Stomach (tissue), 9 donors: ENCODE measurements around the gene ASS1. TPM values are rescaled to one million over a fixed set of nuclear protein-coding genes. Genes with fewer than 3 reads are reported as not detected.

ENCODE experiments used
- DNase-seq, 2 donors: peaks; one replicate each; pipeline versions ENCODE4 v3.0.0 to v3.0.0-alpha.2; 2013 to 2019
- H3K27ac ChIP-seq, 5 donors: fragments of 200-600 bp in 4 of 5; sonication (generic) in 4 of 5; one replicate each; pipeline ENCODE4 v1.5.1; 2013 to 2019; ENCODE audit warnings: mild to moderate bottlenecking in 1 of 5, moderate library complexity in 1 of 5
- H3K27me3 ChIP-seq, 3 donors: fragments of 200-600 bp; sonication (generic); one replicate each; pipeline ENCODE4 v1.5.1; 2017 to 2019; ENCODE audit warnings: mixed run types in 1 of 3
- H3K36me3 ChIP-seq, 4 donors: fragments of 200-600 bp; sonication (generic); 1 replicate in 3 of 4; 2 replicates in 1 of 4; pipeline ENCODE4 v1.5.1; 2016 to 2019
- H3K4me1 ChIP-seq, 4 donors: fragments of 200-600 bp; sonication (generic); one replicate each; pipeline ENCODE4 v1.5.1; 2016 to 2019
- H3K4me3 ChIP-seq, 4 donors: fragments of 200-600 bp; sonication (generic) in 3 of 4; one replicate each; pipeline ENCODE4 v1.5.1; 2016 to 2019; ENCODE audit warnings: mild to moderate bottlenecking in 1 of 4
- H3K9me3 ChIP-seq, 4 donors: fragments of 200-600 bp; sonication (generic); one replicate each; pipeline ENCODE4 v1.5.1; 2016 to 2019
- CTCF ChIP-seq, 7 experiments: fragments of 450-650 bp in 4 of 7; fragments of 200-600 bp in 3 of 7; sonication (generic) in 3 of 7; IDR thresholded peaks; one replicate each; pipeline ENCODE4 v1.5.1; 2016 to 2019; ENCODE audit warnings: antibody characterized with exemption in 7 of 7, control low read depth in 2 of 7, mild to moderate bottlenecking in 1 of 7
- EP300 ChIP-seq: sonication (generic); formaldehyde crosslinking; IDR thresholded peaks from one replicate; pipeline ENCODE4 v1.6.1; 2017; ENCODE audit warnings: antibody characterized with exemption
- POLR2A ChIP-seq, 4 donors: fragments of 450-650 bp; IDR thresholded peaks; one replicate each; pipeline ENCODE4 v1.6.1; 2016; ENCODE audit warnings: antibody characterized with exemption in 4 of 4, control low read depth in 2 of 4, mild to moderate bottlenecking in 1 of 4, moderate library complexity in 1 of 4
- POLR2AphosphoS5 ChIP-seq, 3 donors: sonication (generic); formaldehyde crosslinking; IDR thresholded peaks; one replicate each; pipeline ENCODE4 v1.6.1; 2016; ENCODE audit warnings: antibody characterized with exemption in 3 of 3
- WGBS, 5 donors: extraction: QIAGEN DNeasy Blood & Tissue Kit in 3 of 5; methylation state at CpG; one replicate each; pipeline versions ENCODE4 v1.1.5 to v1.1.7; 2013 to 2018; 5-methylcytosine and 5-hydroxymethylcytosine counted together
- intact Hi-C: fragments of 100-400 bp; cut with DNase I; formaldehyde crosslinking; loops from one replicate; pipeline ENCODE4 v1.15.1; 2023; ENCODE audit warnings: low total_unique reads
- polyA plus RNA-seq, 3 donors: library from polyadenylated mRNA; stranded (reverse); fragments of 200-250 nt; gene quantifications; one replicate each; pipeline ENCODE4 v1.2.3, GENCODE V29; 2013
- small RNA-seq, 4 donors: library from RNA; depleted of rRNA; stranded (forward); fragments of <200 nt; gene quantifications; one replicate each; pipeline ENCODE3, GENCODE V24; 2016
- total RNA-seq, 5 donors: library from RNA; depleted of rRNA; stranded (reverse); fragments of >200 nt; gene quantifications; one replicate each; pipeline versions ENCODE4 v1.1.0 to v1.2.3, GENCODE V29; 2014 to 2016
- donor health status: healthy with polysubstance abuse.
- donor health status: Bipolar disorder and iron deficiency.
- donor health status: healthy.

ASS1 gene
- total and polyA plus RNA-seq, 8 donors = 9.8 to 147 (median 60.1) TPM

- no peak overlapping the region for H3K4me3 ChIP-seq
- peaks cover 0 to 7% (median 3%) of the 10 kb centered on the region in 4 donors for H3K9me3 ChIP-seq
- no peaks in the 10 kb centered on the region for H3K36me3 ChIP-seq
- WGBS, 5 donors = 87 to 97% (median 90%) methylated on average over 5 of the region's 5 CpGs
- no peaks in the 10 kb centered on the region for H3K4me1 ChIP-seq
- peaks cover 0 to 32% (median 5%) of the 10 kb centered on the region in 3 donors for H3K27me3 ChIP-seq
- intact Hi-C loops = no loop called here
- no peak for TF ChIP-seq POLR2AphosphoS5 (IDR thresholded peaks at IDR 0.05)
- no peak for TF ChIP-seq EP300
- TF ChIP-seq POLR2A (IDR thresholded peaks at IDR 0.05) = no peak
- TF ChIP-seq CTCF (IDR thresholded peaks at IDR 0.05) = no peak
- no peak overlapping the region for H3K27ac ChIP-seq
- DNase-seq = no peak
Measured at GRCh38 chr9:130549093-130549735, 104.5 kb downstream of the ASS1 start.

Small RNA genes lying within 50 kb of the gene (small RNA-seq; reads per million reads assigned to genes)
- 0 reads per million in 4 donors for gene RN7SL665P

Other genes starting within 250 kb of the ASS1 start
- 10 to 100 TPM in 1 of 5 donors, 1 to 10 TPM in 4; 1.7 to 21.1 (median 7.5) TPM for gene HMCN2, start 179.2 kb upstream of the ASS1 start, total RNA-seq
- gene HMCN2, start 179.2 kb upstream of the ASS1 start, polyA plus RNA-seq = 1 to 10 TPM; 1.1 to 7.3 (median 1.2) TPM
- gene FUBP3, start 134.6 kb downstream of the ASS1 start, total RNA-seq = 10 to 100 TPM in 4 of 5 donors, 1 to 10 TPM in 1; 5.8 to 59.3 (median 42.4) TPM
- 10 to 100 TPM; 16.7 to 24.3 (median 17.1) TPM for gene FUBP3, start 134.6 kb downstream of the ASS1 start, polyA plus RNA-seq
- gene PRDM12, start 219.6 kb downstream of the ASS1 start, total RNA-seq = not detected
- gene PRDM12, start 219.6 kb downstream of the ASS1 start, polyA plus RNA-seq = under 1 TPM in 1 of 3 donors, not detected in 2; 0.08 TPM
- 10 to 100 TPM in 3 of 5 donors, 1 to 10 TPM in 2; 6.4 to 36.9 (median 14.0) TPM for gene EXOSC2, start 248.8 kb downstream of the ASS1 start, total RNA-seq
- gene EXOSC2, start 248.8 kb downstream of the ASS1 start, polyA plus RNA-seq = 10 to 100 TPM; 13.6 to 15.0 (median 14.5) TPM